Measurements from ENCODE around the gene KRTAP6-1. TPM values are rescaled to one million over a fixed set of nuclear protein-coding genes. Genes with fewer than 3 reads are reported as not detected.

KRTAP6-1 gene
- total RNA-seq, 1 donor from 2014 or later: not detected

- Histone ChIP-seq H3K4me3 (no peak overlapping the region), H3K36me3 (no peaks in the 10 kb centered on the region), H3K9me3 (no peaks in the 10 kb centered on the region), H3K27ac (no peak overlapping the region), H3K4me1 (no peaks in the 10 kb centered on the region), H3K27me3 (no peaks in the 10 kb centered on the region)
- TF ChIP-seq, protein P1, sequence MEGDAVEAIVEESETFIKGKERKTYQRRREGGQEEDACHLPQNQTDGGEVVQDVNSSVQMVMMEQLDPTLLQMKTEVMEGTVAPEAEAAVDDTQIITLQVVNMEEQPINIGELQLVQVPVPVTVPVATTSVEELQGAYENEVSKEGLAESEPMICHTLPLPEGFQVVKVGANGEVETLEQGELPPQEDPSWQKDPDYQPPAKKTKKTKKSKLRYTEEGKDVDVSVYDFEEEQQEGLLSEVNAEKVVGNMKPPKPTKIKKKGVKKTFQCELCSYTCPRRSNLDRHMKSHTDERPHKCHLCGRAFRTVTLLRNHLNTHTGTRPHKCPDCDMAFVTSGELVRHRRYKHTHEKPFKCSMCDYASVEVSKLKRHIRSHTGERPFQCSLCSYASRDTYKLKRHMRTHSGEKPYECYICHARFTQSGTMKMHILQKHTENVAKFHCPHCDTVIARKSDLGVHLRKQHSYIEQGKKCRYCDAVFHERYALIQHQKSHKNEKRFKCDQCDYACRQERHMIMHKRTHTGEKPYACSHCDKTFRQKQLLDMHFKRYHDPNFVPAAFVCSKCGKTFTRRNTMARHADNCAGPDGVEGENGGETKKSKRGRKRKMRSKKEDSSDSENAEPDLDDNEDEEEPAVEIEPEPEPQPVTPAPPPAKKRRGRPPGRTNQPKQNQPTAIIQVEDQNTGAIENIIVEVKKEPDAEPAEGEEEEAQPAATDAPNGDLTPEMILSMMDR (IDR thresholded peaks at IDR 0.05): no peak
- intact Hi-C loops (cut with DNase I): no loop called here
- DNase-seq (no peak), ATAC-seq (no peak)
These were observed 15.5 kb upstream of the KRTAP6-1 start for GRCh38 chr21:30629200-30629599.

DNA sequence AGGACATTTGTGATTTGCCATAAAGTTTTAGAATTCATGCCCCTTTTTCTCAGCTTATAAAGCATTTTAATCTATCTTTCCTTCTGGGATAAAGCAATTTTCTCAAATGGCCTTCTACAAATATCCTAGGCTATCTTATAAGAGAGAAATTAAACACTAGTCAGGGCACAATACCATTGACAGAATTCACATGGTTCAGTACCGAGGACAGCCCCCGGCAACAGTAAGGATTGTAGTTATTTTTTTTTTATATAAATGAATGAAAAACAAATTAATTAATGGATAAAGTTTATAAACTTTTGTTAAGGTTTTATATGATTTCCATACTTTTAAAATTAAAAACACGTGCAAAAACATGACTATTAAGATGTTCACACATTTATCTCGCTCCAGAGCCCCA is 14.4 kb upstream of the KRTAP6-1 start:
- H3K27me3 ChIP-seq: no peaks in the 10 kb centered on the region
- intact Hi-C loops (cut with DNase I): no loop called here
- DNase-seq (no peak), ATAC-seq (no peak)
- TF ChIP-seq, protein P1 (IDR thresholded peaks at IDR 0.05): no peak
- H3K36me3 ChIP-seq: no peaks in the 10 kb centered on the region
- no peak overlapping the region for H3K27ac ChIP-seq
- no peaks in the 10 kb centered on the region for H3K4me1 ChIP-seq
- no peak overlapping the region for H3K4me3 ChIP-seq
- H3K9me3 ChIP-seq: no peaks in the 10 kb centered on the region

GRCh38 chr21:30625449-30626165 is 11.9 kb upstream of the KRTAP6-1 start:
- ATAC-seq (no peak), DNase-seq (no peak)
- H3K27ac ChIP-seq: no peak overlapping the region

GRCh38 chr21:30623362-30623761 is 9.6 kb upstream of the KRTAP6-1 start:
- no peak overlapping the region for H3K4me3 ChIP-seq
- no peaks in the 10 kb centered on the region for H3K36me3 ChIP-seq
- TF ChIP-seq, protein P1 (IDR thresholded peaks at IDR 0.05): no peak
- no peak for DNase-seq
- ATAC-seq: no peak
- H3K27ac ChIP-seq: no peak overlapping the region
- no peaks in the 10 kb centered on the region for H3K9me3 ChIP-seq
- H3K27me3 ChIP-seq: no peaks in the 10 kb centered on the region
- intact Hi-C loops (cut with DNase I): no loop called here
- no peaks in the 10 kb centered on the region for H3K4me1 ChIP-seq

More at GRCh38 chr21:30625449-30626165, 11.9 kb upstream of the KRTAP6-1 start:
- TF ChIP-seq, protein P1 (IDR thresholded peaks at IDR 0.05): no peak
- H3K4me3 ChIP-seq: no peak overlapping the region
- H3K36me3 ChIP-seq: no peaks in the 10 kb centered on the region
- intact Hi-C loops (cut with DNase I): no loop called here
- H3K27me3 ChIP-seq: no peaks in the 10 kb centered on the region
- H3K9me3 ChIP-seq: no peaks in the 10 kb centered on the region
- no peaks in the 10 kb centered on the region for H3K4me1 ChIP-seq

DNA sequence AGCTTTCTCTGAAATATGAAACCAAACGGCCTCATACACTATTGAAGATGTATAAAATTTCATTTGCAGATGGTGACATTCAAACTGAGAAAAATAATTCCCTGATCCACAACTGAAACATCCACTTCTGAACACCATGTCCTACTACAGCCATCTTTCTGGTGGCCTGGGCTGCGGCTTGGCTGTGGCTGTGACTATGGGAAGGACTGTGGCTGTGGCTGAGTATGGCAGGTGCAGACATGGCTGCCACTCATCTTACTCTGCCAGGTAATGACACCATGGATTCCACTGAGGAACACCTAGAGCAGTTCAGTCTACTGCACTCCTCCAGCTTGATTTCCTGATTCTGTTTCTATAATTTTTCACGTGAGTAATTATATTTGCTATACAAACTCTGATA is 6.8 kb upstream of the KRTAP6-1 start, which contains the start of gene KRTAP20-4:
Gene KRTAP20-4 (plus strand): TSS at position 106 of the 400 bp plus-strand sequence.
- H3K36me3 ChIP-seq: no peaks in the 10 kb centered on the region
- H3K9me3 ChIP-seq: no peaks in the 10 kb centered on the region
- DNase-seq (no peak), ATAC-seq (no peak)
- no peak within 1 kb of the TSS for H3K27ac ChIP-seq
- intact Hi-C loops (cut with DNase I): no loop called here
- no peak within 1 kb of the TSS for H3K4me3 ChIP-seq
- no peaks in the 10 kb centered on the region for H3K4me1 ChIP-seq
- TF ChIP-seq, protein P1 (IDR thresholded peaks at IDR 0.05): no peak
- no peaks in the 10 kb centered on the region for H3K27me3 ChIP-seq
